Astrocyte (in vitro differentiated cells and primary cell): Measurements from ENCODE around the gene TMEM42.
"Not testable (repeated sequence)": the region's sequence is repeated elsewhere in the genome, so short reads cannot be mapped to it uniquely, and the experiment has no call there.

Source experiments
- CTCF ChIP-seq: IDR thresholded peaks from 2 replicates; pipeline ENCODE4 v1.5.1; 2011; ENCODE audit warnings: low read depth, mild to moderate bottlenecking, inconsistent platforms, low read length, moderate library complexity; ENCODE audit not compliant: insufficient read depth
- EZH2 ChIP-seq: IDR thresholded peaks from 2 replicates; pipeline ENCODE4 v1.6.1; 2012; ENCODE audit warnings: mild to moderate bottlenecking, low read length, inconsistent platforms; ENCODE audit not compliant: insufficient read depth

DNA sequence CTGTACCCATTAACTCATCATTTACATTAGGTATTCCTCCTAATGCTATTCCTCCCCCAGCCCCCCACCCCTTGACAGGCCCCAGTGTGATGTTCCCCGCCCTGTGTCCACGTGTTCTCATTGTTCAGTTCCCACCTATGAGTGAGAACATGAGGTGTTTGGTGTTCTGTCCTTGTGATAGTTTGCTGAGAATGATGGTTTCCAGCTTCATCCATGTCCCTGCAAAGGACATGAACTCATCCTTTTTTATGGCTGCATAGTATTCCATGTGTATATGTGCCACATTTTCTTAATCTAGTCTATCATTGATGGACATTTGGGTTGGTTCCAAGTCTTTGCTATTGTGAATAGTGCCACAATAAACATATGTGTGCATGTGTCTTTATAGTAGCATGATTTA lies 45.4 kb upstream of the TMEM42 start:
- not testable (repeated sequence) for TF ChIP-seq CTCF, EZH2
